Posterior vena cava (tissue), 2 donors: ENCODE results near the gene ATXN10. TPM values are rescaled to one million over a fixed set of nuclear protein-coding genes. Genes with fewer than 3 reads are reported as not detected.

Experiments used
- DNase-seq: peaks from one replicate; pipeline ENCODE4 v3.0.0-alpha.2; 2020; ENCODE audit warnings: low spot score
- intact Hi-C, 2 donors: fragments of 100-400 bp; cut with DNase I; formaldehyde crosslinking; loops; one replicate each; pipeline versions ENCODE4 v1.14.1 to v1.14.2; 2022 to 2023
- microRNA-seq, 2 donors: library from miRNA; unstranded; fragments of <30 nt; microRNA quantifications; one replicate each; pipeline ENCODE4 v1.2.0, GENCODE V29; 2020 to 2021; ENCODE audit warnings: borderline microRNAs expressed in 2 of 2
- total RNA-seq, 2 donors: library from RNA; stranded (reverse); fragmentation: NEBNext Ultra II Directional; extraction: Animal tissue kit (Norgen Biotek cat#: 25700); gene quantifications; one replicate each; pipeline ENCODE4 v1.2.1, GENCODE V29; 2021
- donor health status: DM: yes; HTN: yes; CAD: no.
- donor health status: DM: yes; HTN: yes; CAD: no.

The ATXN10 gene
- total RNA-seq, 2 donors from 2014 or later = 108 to 117 TPM

DNA sequence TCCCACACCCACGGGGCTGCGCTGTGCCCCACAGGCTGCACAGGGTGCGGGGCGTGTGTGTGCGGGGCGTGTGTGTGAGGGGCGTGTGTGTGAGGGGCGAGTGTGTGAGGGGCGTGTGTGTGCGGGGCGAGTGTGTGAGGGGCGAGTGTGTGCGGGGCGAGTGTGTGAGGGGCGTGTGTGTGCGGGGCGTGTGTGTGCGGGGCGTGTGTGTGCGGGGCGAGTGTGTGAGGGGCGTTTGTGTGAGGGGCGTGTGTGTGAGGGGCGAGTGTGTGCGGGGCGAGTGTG, 218.7 kb downstream of the ATXN10 start:
- intact Hi-C loops = no loop called here
- DNase-seq = no peak

DNA sequence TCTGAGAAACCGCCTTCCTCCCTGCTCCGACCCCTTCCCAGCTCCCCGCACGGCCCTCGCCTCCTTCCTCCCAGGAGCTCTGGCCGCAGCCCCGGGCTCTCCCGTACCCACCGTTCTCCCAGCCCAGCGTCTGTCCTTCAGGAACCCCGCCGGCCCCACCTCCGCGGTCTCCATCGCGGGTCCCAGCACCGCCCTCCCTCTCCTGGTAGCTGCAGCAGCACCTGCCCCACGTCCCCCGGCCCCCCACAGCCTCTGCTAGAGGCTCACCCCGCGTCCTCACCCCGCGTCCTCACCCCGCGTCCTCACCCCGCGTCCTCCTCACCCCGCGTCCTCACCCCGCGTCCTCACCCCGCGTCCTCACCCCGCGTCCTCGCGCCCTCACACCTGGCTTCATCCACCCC, 219.4 kb downstream of the ATXN10 start:
- intact Hi-C loops = no loop called here
- DNase-seq = peak; percentile 80

DNA sequence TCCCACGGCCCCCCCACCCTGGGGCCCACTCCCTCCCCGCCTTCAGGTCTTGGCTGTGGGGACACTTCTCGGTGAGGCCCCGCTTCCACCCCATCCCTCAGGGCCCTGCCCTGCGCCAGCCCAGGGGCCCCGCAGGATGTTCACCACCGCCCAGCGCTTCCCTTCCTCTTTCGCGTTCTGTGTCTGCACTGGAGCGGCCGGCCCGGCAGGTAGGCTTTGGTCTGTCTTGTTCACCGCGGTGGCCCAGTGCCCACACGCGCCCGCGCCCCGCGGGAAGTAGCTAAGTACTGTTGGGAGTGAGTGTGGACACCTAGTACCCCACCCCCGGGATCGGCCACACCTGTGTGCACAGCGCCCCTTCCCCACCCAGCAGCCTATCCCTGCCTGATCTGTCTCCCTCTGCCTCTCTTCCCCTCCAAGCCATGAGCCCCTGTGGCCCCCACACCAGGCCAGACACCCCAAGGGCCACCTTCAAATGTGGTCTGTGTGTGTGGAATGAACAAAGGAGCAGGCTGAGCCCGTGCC, 219.9 kb downstream of the ATXN10 start:
- intact Hi-C loops = no loop called here
- DNase-seq = peak; percentile 74

DNA sequence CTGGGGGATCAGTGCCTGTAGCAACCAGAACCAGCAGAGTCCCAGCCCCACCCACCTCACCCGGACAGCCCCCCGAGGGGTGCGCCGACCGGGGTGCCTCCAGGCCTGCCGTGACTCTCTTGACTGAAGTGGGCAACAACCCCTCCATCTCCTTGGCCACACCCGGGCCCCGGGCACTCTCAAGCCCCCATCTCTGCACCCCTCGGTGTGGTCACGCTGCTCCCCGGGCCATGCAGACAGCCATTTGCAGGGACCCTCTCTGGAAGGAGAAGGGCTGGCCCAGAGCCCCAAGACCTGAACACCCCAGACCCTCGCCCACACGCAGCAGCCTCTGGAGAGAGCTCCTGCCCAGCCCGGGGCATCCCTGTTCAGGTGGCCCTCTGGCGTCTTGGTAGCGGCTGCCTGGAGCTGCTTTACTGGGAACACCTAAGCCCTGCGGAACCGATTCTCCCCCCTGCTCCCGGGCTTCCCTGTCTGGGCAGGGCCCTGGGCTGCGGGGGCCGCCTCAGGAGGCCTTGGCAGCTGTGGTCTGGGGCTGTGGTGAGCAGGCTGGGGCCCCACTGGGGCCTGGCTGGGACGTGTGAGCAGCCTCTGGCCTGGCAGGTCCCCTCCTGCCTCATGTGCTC, 220.5 kb downstream of the ATXN10 start:
- intact Hi-C loops = no loop called here
- DNase-seq = no peak

DNA sequence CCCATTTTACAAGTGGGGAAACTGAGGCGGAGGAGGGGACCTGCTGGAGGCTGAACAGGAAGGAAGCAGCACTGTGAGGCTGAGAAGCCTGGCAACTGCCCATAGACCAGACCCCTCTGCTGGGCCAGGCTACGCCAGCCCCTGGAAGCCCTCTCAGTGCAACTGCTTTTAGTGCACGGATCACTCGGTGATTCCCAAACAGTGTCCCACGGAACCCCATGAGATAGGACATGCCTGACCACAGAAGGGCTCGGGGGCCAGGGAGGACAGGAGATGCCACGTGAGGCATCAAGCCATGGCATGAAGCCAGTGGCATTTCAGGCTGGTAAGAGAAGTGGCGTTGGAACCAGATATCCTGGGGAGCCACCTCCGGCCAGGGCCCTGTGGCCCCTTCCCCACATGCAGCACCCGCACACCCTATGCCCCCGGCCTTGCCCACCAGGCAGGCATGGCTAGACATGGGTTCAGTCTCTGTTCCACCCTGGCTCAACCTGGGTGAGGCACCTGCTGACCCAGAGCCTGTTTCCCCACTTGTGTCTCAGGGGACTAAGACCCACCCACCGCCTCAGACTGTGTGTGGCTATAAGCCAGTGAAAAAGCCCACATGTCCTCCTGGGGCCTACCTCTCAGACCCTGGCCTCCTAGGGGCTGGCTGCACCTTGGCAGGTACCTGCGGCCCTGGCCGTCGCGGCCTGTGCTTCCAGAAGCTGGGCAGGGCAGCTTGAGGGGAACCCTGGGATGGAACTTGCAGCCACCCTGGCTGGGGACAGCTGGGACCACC, 221.2 kb downstream of the ATXN10 start:
- DNase-seq = peak; percentile 72
- intact Hi-C loops = no loop called here

DNA sequence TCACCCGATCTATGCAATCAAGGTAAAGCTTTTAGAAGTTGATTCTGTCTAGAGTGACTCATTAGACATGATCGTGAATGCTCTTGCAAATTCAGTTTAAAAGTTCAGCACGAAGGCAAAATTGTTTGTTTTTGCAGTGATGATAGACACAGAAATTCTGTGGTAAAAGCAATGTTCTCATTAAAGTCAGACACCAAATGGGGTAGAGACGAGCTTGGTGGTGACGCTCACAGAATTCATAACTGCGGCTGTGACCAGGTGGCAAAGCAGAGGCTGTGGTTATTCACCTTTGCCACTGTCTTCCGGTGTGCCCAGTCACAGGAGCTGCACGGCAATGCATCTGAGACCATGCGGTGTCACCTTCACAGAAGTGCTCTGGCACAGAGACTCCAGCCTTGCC, 221.9 kb downstream of the ATXN10 start:
- DNase-seq = no peak

More for the DNA sequence above, 221.9 kb downstream of the ATXN10 start:
- intact Hi-C loops = no loop called here

Small RNAs within 50 kb of the gene (microRNA-seq; reads per million reads assigned to microRNA genes)
- 0 to 0.26 reads per million in 2 donors for gene MIR4762

Other genes with a start within 250 kb of the ATXN10 start
- 1,000 to 10,000 TPM in 1 of 2 donors, 100 to 1,000 TPM in 1; 608 to 1,210 TPM for gene FBLN1, start 169.0 kb upstream of the ATXN10 start, total RNA-seq